Hepatocyte (in vitro differentiated cells): ENCODE measurements around the gene CYS1. TPM values are rescaled to one million over a fixed set of nuclear protein-coding genes. Genes with fewer than 3 reads are reported as not detected.

Experiments
- DNase-seq: peaks from one replicate; pipeline ENCODE4 v3.0.0-alpha.2; 2016; ENCODE audit warnings: low spot score
- H2AFZ ChIP-seq: fragments of 200-600 bp; sonication (generic); 2 replicates; pipeline ENCODE4 v1.6.0; 2016; ENCODE audit warnings: antibody characterized with exemption, mild to moderate bottlenecking
- H3K27ac ChIP-seq: fragments of 200-600 bp; sonication (generic); 2 replicates; pipeline ENCODE4 v1.5.1; 2016; ENCODE audit warnings: mild to moderate bottlenecking
- H3K27me3 ChIP-seq: fragments of 200-600 bp; sonication (generic); 2 replicates; pipeline ENCODE4 v1.6.1; 2016
- H3K36me3 ChIP-seq: fragments of 200-600 bp; sonication (generic); replicated peaks from 2 replicates; pipeline ENCODE4 v1.5.1; 2016; ENCODE audit warnings: low read depth; ENCODE audit not compliant: insufficient read depth
- H3K4me1 ChIP-seq: fragments of 200-600 bp; sonication (generic); 2 replicates; pipeline ENCODE4 v1.5.1; 2016; ENCODE audit warnings: mild to moderate bottlenecking, moderate library complexity; ENCODE audit not compliant: insufficient read depth
- H3K4me2 ChIP-seq: fragments of 200-600 bp; sonication (generic); 2 replicates; pipeline ENCODE4 v1.6.0; 2016
- H3K4me3 ChIP-seq: fragments of 200-600 bp; sonication (generic); 2 replicates; pipeline ENCODE4 v1.5.1; 2016; ENCODE audit warnings: mild to moderate bottlenecking
- H3K79me2 ChIP-seq: fragments of 200-600 bp; sonication (generic); 2 replicates; pipeline ENCODE4 v1.6.0; 2017; ENCODE audit warnings: mild to moderate bottlenecking
- H3K9me2 ChIP-seq: fragments of 200-600 bp; sonication (generic); replicated peaks from 2 replicates; pipeline ENCODE4 v1.6.0; 2017; ENCODE audit warnings: mild to moderate bottlenecking; ENCODE audit not compliant: insufficient read depth
- H3K9me3 ChIP-seq: fragments of 200-600 bp; sonication (generic); 2 replicates; pipeline ENCODE4 v1.5.1; 2016; ENCODE audit warnings: low read depth, mild to moderate bottlenecking
- H4K20me1 ChIP-seq: fragments of 200-600 bp; sonication (generic); 2 replicates; pipeline ENCODE4 v1.6.0; 2016; ENCODE audit warnings: mild to moderate bottlenecking; ENCODE audit not compliant: insufficient read depth, poor library complexity, severe bottlenecking
- CTCF ChIP-seq: fragments of 200-600 bp; sonication (generic); IDR thresholded peaks from 2 replicates; pipeline ENCODE4 v1.5.1; 2016; ENCODE audit warnings: antibody characterized with exemption, mild to moderate bottlenecking; ENCODE audit not compliant: poor library complexity
- EZH2 ChIP-seq: fragments of 200-600 bp; sonication (generic); IDR thresholded peaks from 2 replicates; pipeline ENCODE4 v1.6.1; 2016; ENCODE audit warnings: antibody characterized with exemption, mild to moderate bottlenecking, borderline replicate concordance
- EZH2phosphoT487 ChIP-seq: fragments of 200-600 bp; sonication (generic); IDR thresholded peaks from one replicate; pipeline ENCODE4 v1.6.1; 2018; ENCODE audit warnings: antibody characterized with exemption, mild to moderate bottlenecking, low read depth, moderate library complexity; ENCODE audit not compliant: unreplicated experiment, severe bottlenecking
- WGBS: methylation state at CpG from one replicate; pipeline ENCODE4 v1.1.6; 2016; ENCODE audit warnings: low lambda C conversion rate; ENCODE audit errors: missing lambda C conversion rate; 5-methylcytosine and 5-hydroxymethylcytosine counted together
- polyA plus RNA-seq: library from polyadenylated mRNA; unstranded; fragments of >200 nt; fragmentation: Nextera tagmentation; extraction: Ambion mirVana; gene quantifications from 2 replicates; pipeline ENCODE4 v1.2.1, GENCODE V29; 2016
- total RNA-seq: library from RNA; depleted of rRNA; stranded (reverse); fragments of >200 nt; gene quantifications from 2 replicates; pipeline ENCODE4 v1.2.3, GENCODE V29; 2014

The CYS1 gene
- total and polyA plus RNA-seq, 2 experiments from 2014 or later, result 2.7 to 2.9 TPM

GRCh38 chr2:10027660-10028330 is 52.4 kb downstream of the CYS1 start:
- no peak overlapping the region for H3K4me3 ChIP-seq
- no peaks in the 10 kb centered on the region for H3K36me3 ChIP-seq
- no peak for DNase-seq
- no peaks in the 10 kb centered on the region for H3K27me3 ChIP-seq
- H3K79me2 ChIP-seq, result no peaks in the 10 kb centered on the region
- H2AFZ ChIP-seq, result no peak overlapping the region
- H3K4me1 ChIP-seq, result peaks cover 8% of the 10 kb centered on the region
- no peak overlapping the region for H3K4me2 ChIP-seq
- 92% methylated on average over 16 of the region's 16 CpGs for WGBS
- H3K9me3 ChIP-seq, result no peaks in the 10 kb centered on the region
- H4K20me1 ChIP-seq, result no peaks in the 10 kb centered on the region
- no peaks in the 10 kb centered on the region for H3K9me2 ChIP-seq
- no peak overlapping the region for H3K27ac ChIP-seq
- TF ChIP-seq EZH2, result no peak
- no peak for TF ChIP-seq CTCF
- TF ChIP-seq EZH2phosphoT487, result no peak

GRCh38 chr2:10026940-10027569 is 53.2 kb downstream of the CYS1 start:
- H3K79me2 ChIP-seq, result no peaks in the 10 kb centered on the region
- WGBS, result 86% methylated on average over 8 of the region's 8 CpGs
- DNase-seq, result no peak
- H4K20me1 ChIP-seq, result no peaks in the 10 kb centered on the region
- H3K36me3 ChIP-seq, result no peaks in the 10 kb centered on the region
- H2AFZ ChIP-seq, result no peak overlapping the region
- H3K4me2 ChIP-seq, result no peak overlapping the region
- TF ChIP-seq EZH2phosphoT487 (no peak), EZH2 (no peak), CTCF (no peak)
- no peaks in the 10 kb centered on the region for H3K9me3 ChIP-seq
- H3K9me2 ChIP-seq, result no peaks in the 10 kb centered on the region
- no peak overlapping the region for H3K4me3 ChIP-seq
- no peaks in the 10 kb centered on the region for H3K27me3 ChIP-seq
- H3K4me1 ChIP-seq, result peaks cover 8% of the 10 kb centered on the region
- H3K27ac ChIP-seq, result no peak overlapping the region

DNA sequence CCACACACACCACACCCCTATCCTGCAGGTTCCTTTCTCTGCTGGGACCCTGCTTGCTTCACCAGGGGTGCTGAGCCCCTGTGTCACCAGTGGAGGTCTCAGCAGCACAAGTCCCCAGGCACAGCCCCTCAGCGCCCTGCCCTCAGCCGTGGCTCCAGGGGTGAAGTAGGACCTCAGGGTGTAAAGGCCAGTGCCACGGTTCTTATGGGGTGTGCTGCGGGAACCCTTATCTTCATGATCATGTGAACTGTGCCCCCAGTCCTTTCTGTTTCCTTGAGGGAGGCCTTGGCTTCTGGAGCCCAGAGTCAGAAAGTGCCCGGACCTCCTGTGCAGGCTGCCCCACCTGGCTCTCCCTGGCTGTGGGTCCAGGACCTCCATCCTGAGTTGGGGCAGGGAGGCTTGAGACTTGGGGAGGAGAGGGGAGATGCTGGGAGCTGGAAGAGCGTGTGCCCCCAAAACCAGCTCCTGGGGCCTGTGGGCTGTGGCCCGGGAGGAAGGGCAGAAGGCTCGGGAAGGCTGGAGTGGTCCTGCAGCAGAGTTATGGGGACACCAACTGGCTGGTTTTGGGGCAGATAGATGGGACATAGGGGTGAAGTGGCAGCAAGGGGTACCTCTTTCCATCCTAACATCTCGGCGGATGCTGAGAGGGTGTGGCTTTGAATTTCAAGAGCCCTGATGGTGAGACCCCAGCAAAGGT is 57.1 kb downstream of the CYS1 start:
- Histone ChIP-seq H3K4me3 (no peak overlapping the region), H3K27me3 (no peaks in the 10 kb centered on the region), H4K20me1 (no peaks in the 10 kb centered on the region), H3K4me2 (no peak overlapping the region), H2AFZ (no peak overlapping the region), H3K9me3 (no peaks in the 10 kb centered on the region), H3K79me2 (no peaks in the 10 kb centered on the region), H3K4me1 (no peaks in the 10 kb centered on the region), H3K9me2 (no peaks in the 10 kb centered on the region), H3K36me3 (no peaks in the 10 kb centered on the region), H3K27ac (no peak overlapping the region)
- 77% methylated on average over 9 of the region's 10 CpGs for WGBS
- no peak for DNase-seq
- TF ChIP-seq CTCF (no peak), EZH2 (no peak), EZH2phosphoT487 (no peak)
